HG02571 (cell line): ENCODE data around the gene ADAMTS12.

Source experiments
- ATAC-seq: cut with Tn5 transposase; IDR thresholded peaks from one replicate; pipeline ENCODE4 v1.9.1; 2021; ENCODE audit warnings: mild to moderate bottlenecking, moderate library complexity; ENCODE audit not compliant: unreplicated experiment

The ADAMTS12 gene

DNA sequence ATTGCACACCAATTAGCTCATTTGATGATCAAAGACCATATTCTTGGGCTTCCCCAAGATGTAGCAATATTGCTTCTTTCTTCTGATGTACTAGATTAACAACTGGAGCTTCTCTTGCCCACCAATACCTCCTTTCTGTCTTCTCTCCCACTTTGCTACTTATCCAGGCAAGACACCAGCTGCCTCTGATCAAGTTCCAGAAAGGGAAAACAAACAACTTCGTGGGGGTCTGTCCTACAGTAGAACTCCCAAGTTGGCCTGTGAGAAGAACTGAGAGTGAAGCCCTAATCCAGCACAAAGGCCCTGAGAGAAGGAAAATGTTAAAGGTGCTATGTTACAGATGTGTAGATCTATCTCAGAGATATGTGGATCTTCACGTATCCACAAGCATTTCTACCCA is 44.9 kb downstream of the ADAMTS12 start:
- no peak for ATAC-seq

DNA sequence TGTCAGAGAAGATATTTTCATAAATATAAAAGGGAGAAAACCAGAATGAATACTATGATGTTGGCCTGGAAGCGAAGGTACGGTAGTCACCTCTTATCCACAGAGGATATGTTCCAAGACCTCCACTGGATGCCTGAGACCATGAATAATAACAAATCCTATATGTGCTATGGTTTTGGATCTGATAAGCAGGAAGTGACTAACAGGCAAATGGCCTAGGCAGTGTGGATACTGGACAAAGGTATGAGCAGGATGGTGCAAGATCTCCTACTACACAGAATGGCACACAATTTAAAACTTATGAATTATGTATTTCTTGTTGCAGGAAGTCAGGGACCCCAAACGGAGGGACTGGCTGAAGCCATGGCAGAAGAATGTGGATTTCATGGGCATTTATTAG is 48.2 kb downstream of the ADAMTS12 start:
- no peak for ATAC-seq

DNA sequence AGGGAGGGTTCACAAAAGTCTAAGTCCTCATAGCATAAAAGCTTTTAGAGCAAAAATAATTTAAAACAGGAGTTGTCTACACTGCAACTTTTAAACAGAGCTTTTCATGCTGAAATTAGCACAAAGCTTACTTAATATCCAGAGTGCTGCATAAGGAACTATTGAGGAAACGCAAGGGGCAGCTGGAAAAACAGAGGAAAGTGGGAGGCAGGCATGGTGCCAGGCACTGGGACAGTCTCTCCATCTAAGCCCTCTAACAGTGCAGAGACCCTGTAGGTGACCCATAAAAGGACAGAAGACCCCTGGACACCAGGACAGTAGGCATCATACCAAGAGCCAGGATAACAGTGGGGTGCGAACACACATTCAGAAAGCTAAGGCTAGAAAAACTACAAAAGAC is 49.3 kb downstream of the ADAMTS12 start:
- ATAC-seq = no peak

DNA sequence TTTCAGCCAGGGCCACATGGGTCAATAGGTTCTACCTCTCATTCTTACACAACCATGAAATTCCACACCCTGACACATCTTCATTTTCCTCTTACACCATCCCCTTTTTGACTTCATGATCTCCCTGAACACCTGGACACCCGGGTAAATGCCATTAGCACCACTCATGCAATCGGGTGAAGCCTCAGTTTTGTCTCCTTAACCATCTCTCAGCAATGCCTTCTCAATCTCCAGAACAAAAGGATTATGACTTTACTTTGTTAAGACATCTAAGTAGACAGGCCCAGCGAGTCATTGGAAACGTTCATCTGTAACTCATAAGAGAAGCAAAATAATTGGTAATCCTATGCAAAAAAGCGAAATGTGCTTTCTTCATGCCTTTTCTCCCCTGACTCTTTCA is 49.9 kb downstream of the ADAMTS12 start:
- ATAC-seq = no peak

DNA sequence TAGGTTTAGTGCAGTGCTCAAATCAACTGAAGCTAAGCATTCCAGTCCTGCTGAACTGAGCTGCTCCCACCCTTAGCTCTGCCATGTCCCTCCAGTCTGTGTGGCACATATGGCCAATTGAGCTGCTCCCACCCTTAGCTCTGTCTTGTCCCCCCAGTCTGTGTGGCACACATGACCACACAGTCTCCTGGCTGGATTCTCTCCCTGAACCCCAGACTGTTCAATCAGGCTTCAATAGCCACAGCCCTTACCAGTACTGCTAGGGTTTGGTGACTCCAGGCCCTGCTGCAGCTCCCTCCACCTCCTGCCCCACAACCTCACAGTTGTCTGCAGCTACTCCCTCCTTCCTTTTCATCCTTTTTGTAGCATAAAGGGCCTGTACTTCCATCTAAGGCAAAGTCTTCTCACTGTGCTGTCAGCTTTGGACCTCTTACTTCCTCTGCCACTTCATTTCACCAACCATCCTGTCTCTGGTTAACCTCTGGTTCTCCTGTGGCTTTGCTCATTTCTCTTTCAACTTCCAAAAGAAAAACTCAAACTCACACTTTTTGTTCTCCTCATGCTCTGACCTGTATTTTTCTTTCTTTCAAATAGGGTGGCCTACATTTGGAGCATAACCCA is 50.8 kb downstream of the ADAMTS12 start:
- no peak for ATAC-seq

DNA sequence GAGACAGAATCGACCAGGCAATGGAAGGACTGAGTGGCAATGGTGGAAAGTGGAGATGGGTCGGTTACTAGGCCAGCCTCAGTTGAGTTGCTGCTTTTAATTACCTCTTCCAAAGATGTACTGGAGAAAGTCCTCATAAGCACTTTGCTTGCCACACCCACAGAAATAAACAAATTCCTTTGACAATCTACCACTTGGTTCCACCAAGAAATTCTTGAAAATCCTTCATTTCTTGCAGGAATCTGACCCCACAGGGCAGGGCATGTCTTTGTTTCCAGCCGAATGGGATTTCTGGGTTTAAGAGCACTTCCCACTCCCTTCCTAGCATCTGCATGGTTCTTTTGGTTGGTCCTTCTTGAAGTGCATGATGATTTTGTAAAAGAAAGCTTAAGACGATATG is 54.5 kb downstream of the ADAMTS12 start:
- ATAC-seq = no peak

DNA sequence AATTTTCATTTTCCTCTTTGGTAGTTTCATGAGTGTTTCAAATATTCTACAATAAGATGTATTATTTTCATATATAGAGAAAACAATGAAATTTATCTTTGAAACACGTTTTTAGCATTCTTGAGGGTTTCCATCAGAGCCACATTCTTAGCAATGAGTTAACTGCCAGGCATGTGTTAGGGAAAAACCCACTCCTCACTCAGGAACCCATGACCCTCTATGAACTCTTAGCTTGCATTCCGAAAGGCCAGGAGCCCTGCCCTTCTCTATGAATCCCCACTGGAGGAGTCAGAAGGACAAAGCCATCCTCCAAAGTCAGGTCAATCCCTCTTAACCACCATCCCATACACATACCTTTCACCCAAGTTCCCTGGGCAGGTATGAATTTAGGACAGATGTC is 57.5 kb downstream of the ADAMTS12 start:
- ATAC-seq = no peak

DNA sequence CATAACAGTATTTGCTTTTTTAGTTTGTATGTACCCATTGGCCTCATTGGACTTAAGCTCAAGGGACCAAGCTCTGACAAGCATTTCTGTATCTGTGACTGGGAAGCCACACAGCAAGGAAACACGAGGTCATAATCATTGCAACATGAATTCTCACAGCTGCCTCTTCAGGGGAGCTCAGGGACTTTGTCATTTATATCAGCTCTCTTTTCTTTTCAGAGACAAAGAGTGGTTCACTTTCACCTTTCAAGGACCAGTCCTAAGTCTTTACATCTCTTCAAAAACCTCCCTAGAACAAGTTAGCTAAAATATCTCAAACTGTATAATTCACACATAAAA is 58.6 kb downstream of the ADAMTS12 start:
- ATAC-seq = no peak

DNA sequence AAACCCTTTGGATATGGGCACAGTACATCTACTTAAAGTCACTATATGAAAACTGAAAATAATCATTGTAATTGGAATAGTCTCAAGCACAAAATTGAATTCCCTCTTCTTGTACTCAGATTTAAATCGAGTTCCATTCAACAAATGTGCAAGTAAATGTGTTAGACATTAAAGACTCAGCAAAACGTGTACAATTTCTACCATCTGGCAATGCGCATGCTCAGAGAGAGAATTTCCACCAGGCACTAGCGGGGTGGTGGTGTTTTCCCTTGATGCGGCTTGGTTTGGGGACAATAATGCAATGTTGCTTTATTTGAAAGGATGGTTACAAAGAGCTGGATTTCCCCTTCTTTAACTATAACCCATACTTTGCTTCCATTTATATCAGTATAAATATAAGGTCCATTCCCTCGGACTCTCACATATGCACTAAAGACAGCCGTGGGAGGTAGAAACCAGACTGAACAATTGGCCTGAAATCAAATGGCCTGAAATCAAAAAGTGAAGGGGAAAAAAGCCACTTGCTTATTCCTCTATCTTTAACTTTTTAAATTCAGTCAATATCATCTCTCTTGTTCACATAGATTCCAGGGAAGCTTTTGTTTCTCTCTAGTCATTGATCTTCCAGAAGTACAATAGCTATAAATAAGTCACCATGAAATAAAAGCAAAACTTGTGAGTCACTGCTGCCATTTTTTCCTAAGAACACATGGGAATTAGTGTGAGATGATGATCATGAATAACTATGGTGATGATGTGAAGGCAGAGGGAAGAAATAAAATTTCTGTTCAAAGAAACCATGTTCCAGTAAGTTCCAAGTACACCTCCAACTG is 59.2 kb downstream of the ADAMTS12 start:
- ATAC-seq = no peak

DNA sequence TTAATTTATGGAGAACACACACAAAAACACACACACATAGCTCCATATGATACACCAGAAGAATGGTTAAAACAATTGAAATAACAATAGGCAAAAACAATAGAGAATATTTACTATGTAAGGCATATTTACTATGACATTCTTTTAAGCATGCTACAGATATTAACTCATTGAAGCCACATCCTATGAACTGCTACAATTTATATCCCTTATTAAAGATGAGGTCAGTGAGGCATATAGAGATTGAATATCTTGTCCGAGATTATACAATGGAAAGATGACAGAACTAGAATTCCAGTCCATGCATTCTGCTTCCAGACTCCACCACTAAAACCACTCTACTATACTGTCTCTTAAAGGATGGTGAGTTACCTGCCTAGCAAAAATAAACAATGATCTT is 60.7 kb downstream of the ADAMTS12 start:
- no peak for ATAC-seq

DNA sequence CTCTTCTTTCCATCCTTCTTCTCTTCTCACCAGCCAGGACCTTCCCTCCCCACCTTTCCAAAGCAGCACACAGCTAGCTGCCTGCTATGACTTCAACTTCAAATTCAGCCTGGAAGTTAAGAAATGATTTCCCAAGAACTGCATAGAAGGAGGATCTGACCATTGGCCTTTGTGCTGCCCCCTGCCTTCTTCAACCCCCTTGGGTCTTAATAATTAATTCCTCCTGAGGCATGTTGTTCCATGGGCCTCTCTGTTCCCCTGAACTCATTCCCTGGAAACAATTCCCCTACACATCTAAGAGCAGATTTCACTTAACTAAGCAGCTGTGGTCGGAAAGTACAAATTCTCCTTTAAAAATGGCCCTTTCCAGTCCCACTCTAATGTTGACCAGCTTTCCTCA is 62.4 kb downstream of the ADAMTS12 start:
- ATAC-seq = no peak

DNA sequence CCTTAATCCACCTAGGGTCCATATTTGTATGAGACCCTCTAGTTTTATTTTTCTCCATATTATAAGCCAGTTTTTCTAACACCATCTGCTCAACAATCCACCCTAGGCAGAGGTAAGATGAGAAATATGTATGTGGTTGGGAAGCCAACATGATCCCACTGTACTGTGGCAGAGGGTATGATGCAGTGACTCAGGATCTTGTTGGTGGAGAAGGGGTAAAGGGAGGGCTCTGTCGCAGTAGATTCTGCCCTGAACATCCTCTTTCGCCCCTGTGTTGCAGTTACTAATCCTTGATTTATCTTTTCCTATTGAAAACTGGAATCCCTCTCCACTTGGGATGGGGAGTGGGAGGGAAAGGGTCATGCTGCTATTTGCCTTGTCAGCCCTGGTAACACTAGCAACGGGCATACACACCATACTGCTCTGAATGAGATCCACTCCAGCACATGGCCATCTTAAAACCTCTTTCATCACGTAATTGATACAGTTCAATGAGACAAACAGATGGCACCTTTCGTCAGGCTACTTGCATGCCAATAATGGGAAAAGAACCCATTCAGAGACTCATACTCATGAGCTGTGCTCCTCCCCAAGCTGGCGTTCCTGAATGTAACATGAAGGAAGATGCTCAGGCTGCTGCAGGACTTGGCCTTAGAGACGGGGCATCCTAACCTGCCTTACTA is 63.0 kb downstream of the ADAMTS12 start:
- ATAC-seq = no peak

DNA sequence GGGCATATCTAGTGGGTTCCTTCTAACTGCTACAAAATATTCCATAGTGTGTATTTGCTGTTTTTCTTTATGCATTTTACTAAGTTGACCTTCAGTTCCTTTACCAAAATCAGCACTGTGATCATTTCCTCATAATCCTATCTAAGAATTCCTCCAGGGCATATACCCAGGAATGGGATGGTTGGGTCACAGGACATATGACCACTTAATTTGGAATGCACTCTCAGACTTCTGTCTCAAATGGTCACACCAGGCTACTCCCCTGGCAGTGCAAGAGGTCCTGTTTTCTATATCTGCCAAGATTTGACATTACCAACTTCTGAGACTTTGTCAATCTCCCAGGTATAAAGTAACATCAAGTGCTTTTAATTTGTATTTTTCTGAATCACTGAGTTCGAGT is 63.9 kb downstream of the ADAMTS12 start:
- ATAC-seq = no peak

DNA sequence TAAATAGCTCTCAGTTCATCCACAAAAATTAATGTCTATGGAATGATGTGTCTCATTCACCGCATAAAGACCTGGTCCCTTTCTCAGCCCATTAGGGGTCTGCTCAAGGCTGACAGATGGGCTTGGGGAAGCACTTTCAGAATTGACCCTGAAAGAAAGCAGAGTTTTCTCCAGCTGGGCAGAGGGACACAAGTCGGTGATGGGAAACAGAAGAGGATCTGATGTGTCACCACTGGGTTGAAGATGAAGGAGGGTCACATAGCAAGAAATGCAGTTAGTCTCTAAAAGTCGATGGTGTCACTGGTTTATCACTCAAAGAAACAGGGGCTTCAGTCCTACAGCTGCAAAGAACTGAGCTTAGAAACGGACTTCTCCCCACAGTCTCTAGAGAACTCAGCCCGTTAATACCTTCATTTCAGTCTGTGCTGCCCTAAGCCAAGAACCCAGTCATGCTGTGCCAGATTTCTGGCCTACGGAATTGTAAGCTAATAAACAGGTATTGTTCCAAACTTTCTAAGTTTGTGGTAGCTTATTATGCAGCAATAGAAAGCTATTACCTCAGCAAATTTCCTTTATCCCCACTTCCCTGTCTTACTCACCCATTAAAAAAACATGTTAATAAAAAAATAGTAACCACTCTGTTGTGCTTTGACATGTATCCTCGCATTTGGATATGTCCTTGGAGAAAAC is 64.6 kb downstream of the ADAMTS12 start:
- no peak for ATAC-seq

DNA sequence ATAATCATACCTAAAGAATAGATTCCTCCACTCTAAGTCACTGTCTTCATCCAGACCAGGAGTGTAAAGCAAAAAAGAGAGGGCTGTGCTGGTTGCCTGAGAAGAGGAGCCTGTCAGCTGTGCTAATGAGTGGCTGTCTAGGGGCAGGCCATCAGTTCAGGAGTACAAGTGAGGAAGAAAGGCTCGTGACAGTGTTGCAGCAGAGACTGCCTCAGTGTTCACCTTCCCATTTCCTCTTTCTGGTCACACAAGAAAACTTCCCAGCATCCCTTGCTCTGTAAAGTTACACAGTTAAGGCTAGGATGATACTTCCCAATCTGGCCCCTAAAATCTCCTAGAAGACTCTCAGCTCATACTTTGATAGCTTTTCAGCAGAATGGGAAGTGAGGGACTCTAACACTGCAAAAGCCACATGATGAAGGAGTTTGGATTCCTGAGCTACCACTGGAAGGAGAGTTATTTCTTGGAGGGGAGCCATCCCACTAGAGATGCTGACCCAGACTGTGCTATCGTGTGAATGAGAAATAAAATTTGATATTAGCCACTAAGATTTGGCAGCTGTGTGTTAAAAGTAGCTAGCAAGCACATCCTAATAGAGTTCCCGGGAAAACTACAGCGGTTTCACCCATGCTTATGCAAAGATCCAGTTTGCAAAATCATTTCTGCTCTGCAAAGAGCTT is 67.1 kb downstream of the ADAMTS12 start:
- no peak for ATAC-seq

DNA sequence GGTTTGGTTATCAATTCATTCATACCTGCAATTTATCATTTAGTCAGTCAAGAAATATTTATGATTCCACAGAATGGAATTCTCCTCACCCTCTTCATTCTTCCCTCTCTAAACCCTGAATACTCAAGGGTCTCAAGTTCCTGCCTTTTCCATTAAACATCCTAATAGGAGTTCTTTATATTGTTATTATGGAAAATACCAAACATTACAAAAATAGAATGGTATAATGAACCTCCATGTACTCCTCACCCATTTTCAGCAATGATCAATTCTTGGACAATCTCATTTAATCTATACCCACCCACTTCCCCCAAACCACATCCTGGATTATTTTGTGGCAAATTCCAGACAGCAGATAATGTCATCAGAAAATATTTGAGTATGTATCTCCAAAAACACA is 74.5 kb downstream of the ADAMTS12 start:
- no peak for ATAC-seq

DNA sequence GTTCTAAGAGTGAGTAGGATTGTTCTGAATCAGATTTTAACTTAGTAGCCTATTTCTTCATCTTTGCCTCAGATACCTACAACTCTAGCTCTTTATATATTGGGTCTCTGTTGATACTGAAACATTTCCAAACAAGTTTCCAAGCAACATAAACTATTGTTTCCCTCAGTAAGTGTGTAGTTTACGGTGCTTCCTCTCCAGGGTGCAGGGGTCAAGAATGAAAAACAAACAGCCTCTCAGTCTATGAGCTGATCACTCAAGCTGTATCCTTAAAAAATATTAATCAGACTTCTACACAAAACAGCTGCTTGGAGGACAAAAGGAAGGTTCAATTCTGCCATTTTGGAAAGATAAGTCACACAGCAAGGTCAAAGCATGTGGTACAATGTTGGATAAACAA is 75.0 kb downstream of the ADAMTS12 start:
- ATAC-seq = no peak

DNA sequence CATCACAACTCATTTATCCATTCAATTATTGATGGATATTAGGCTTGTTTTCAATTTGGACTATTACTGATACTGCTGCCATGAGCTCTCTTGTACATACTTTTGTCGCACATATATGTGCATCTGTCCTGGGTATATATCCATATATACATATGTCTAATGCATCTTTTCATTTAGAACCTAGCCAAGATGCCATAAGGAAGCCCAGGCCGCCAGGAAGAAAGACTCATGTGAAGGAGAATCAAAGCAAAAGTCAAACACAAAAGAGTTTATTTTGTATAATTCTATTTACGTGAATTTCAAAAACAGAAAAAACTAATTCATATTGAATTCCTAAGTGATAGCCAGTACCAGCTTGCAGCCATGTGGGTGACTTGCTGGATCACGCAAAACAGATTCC is 79.0 kb downstream of the ADAMTS12 start:
- no peak for ATAC-seq

DNA sequence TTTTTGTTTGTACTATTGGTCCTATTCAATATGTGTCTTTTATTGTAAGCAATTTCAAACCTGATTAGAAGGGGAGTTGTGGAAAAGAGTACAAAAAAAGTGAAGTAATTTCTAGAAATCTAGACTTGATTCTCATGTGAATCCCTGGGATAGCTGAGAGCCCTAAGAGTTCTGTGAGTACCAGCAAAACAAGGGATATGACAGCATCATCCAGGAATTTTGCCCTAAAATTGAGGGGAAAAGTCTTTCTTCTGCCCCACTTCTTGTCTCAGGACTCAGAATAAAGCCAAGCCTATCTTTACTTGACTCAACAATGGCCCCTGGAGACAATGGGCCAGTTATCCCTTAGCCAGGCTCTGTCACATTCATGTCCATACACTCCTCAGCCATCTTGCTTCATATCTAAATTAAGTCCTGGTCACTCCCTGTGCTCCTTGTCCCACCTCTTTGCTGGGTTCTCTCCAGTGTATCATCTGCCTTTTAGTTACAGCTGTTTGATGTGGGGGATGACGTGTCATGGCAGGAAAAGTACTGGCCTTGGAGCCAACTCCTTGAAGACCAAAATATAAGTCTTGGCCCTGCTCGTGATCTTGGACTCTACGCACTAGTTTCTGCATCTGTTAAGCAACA is 81.2 kb downstream of the ADAMTS12 start:
- ATAC-seq = no peak

DNA sequence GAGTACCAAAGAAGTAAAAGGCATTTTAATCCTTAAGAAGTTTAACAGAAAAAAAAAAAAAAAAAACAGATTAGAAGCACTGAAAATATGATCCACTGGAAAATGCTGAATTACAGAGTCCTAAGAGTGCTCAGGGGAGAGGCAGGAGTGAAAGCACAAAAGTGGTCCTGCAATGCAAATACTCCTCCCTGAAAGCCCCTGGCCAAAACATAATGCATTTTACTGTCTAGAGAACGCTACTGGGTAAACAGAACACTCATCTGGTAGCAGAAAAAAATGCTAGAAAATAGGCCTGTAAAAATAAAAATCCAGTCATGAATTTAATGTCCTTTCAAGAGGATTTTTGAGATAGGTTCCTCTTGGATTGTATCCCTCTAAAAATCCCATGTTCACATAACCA is 81.9 kb downstream of the ADAMTS12 start:
- ATAC-seq = no peak

DNA sequence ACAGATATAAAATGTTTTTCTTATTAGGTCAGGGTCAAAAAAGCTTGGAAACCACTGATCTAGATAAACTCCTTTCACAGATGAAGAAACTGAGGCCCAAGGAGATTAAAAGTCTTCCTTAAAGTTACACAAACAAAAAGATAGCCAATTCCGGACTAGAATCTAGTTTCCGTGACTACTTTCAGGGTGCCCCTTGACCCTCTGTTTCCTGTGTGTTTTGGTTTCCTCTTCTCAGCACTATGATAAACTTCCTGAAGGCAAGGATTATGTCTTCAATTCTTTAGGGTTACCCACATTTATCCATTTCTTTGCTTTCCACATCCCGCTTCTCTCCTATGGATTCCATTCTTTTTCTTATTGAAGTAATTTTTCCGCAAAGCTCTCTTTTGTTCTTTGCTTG is 83.1 kb downstream of the ADAMTS12 start:
- no peak for ATAC-seq
